Stimulated activated CD8-positive, alpha-beta memory T cell treated with anti-CD3 and anti-CD28 coated beads, Interleukin-7, amount 100 ng/mL, for 4 hours (primary cell): Measurements from ENCODE around the gene TRPM6.

Source experiments
- DNase-seq, 2 donors: peaks; one replicate each; pipeline ENCODE4 v3.0.0-alpha.2; 2020; ENCODE audit warnings: low read depth in 2 of 2

The TRPM6 gene

DNA sequence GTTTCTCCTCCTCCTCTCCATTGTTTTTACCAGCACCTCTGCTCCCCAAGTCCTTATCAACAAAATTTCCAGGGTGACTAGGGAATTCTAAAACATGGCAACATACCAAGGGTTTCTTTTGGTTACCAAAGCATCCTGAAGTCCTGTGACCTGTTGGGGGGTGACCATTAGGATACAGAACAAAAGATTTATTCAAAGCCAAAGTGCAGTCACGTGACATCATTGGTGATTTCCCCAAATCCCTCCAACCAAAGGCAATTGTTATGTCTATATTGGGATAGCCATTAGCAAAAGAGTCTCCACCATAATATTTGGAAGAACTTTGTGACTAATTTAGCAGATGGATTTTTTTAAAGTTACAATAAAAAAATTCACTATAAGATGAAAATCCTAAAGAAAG, 168.4 kb downstream of the TRPM6 start:
- no peak for DNase-seq

GRCh38 chr9:74718709-74719108, 169.0 kb downstream of the TRPM6 start:
- DNase-seq, result no peak

- DNase-seq, result no peak
Observed at GRCh38 chr9:74711341-74711740, 176.4 kb downstream of the TRPM6 start.

DNA sequence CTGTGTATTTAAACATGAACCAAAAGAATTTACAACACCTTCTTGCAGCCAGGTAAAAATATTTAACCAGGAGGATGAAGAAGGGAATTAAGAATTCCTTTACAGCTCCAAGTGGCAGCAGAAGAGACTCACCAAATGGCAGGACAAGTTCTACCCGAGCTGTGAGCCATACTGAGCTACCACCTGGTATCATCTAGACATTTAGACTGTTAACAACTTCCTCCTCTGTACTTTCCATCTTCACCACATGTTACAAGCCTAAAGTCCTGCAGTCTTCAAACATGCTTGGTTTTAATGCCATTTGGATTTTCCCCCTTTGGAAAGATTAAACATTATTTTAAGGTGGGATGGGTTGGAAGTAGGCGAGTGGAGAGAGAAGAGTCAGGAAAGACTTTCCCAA, 190.2 kb downstream of the TRPM6 start:
- no peak for DNase-seq

- DNase-seq, result no peak
Observed at GRCh38 chr9:74696520-74696919, 191.2 kb downstream of the TRPM6 start.

DNA sequence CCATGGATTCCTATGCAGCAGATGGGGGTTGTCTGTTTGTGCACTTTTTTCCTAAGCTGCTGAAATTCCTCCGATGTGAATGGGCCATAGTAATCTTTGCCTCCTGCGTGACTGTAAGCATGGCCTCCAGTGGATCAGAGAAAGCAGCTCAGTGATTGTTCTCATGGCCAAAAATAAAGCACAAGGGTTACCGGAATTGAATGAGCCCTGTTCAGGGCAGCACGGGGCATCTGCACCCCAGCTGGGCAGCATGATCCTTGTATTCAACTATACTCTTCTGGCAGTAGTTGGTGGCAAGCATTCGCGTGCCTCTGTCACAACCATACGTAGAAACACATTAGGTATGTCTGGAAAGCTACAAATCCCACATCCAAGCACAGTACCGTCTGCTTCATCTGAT, 196.7 kb downstream of the TRPM6 start:
- no peak for DNase-seq

DNA sequence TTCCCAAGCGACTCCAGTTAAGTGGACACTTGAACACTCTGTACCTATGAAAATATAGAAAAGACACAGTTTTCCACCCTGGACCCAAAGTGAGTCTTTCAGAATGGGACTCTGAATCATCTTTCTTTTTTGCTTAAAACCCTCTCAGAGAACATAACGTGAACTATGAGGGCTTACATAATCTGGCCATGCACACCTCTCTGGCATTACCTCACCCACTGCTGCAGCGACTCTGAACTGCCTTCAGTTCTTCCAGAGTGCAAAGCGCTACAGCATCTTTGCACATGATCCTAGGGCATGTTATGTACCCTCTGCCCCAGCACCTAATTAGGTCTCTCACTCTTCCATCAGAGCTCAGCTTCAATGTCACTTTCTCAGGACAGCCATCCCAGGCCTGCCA, 204.4 kb downstream of the TRPM6 start:
- DNase-seq, result no peak

DNA sequence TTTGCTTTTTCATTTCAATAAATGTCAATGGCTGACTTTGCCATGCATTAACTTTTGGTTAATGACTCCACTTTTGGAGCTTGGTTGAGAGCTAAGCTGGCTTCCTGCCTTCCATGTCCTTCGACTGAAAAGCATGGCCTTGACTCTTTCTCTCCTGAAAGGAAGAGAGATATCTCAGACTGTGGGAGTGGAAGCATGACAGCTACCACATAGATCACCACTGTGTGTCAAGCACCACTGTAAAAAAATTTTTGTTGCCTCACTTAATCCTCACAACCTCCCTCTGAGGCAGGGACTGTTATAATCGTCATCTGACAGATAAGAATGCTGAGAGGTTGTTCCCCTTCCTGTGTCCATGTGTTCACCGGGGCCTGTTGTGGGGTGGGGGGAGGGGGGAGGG, 205.8 kb downstream of the TRPM6 start:
- no peak for DNase-seq

- DNase-seq, result no peak
Observed at GRCh38 chr9:74674077-74674476, 213.6 kb downstream of the TRPM6 start.
